HG02852 (cell line): Measurements from ENCODE around the gene PTPN21.
A peak's percentile ranks its signal among the peaks of the same experiment; 100 is the strongest.
"Not testable (repeated sequence)": the region's sequence is repeated elsewhere in the genome, so short reads cannot be mapped to it uniquely, and the experiment has no call there.

Source experiments
- ATAC-seq: cut with Tn5 transposase; IDR thresholded peaks from one replicate; pipeline ENCODE4 v1.9.1; 2021; ENCODE audit warnings: mild to moderate bottlenecking, moderate library complexity; ENCODE audit not compliant: unreplicated experiment

Gene PTPN21

GRCh38 chr14:88552876-88553275 is 1.9 kb downstream of the PTPN21 start:
- ATAC-seq, result no peak

- ATAC-seq, result no peak
Observed at GRCh38 chr14:88551980-88552431, 2.8 kb downstream of the PTPN21 start.

- ATAC-seq, result no peak
Observed at GRCh38 chr14:88551094-88551870, 3.5 kb downstream of the PTPN21 start.

GRCh38 chr14:88550078-88550477 is 4.7 kb downstream of the PTPN21 start:
- ATAC-seq, result no peak

- ATAC-seq, result no peak
Observed at GRCh38 chr14:88547386-88547780, 7.4 kb downstream of the PTPN21 start.

GRCh38 chr14:88546621-88547385 is 8.0 kb downstream of the PTPN21 start:
- peak; percentile 69 for ATAC-seq

GRCh38 chr14:88545256-88545655 is 9.6 kb downstream of the PTPN21 start:
- no peak for ATAC-seq

- ATAC-seq, result no peak
Observed at GRCh38 chr14:88542857-88543795, 11.7 kb downstream of the PTPN21 start.

- ATAC-seq, result no peak
Observed at GRCh38 chr14:88541324-88541723, 13.5 kb downstream of the PTPN21 start.

- ATAC-seq, result no peak
Observed at GRCh38 chr14:88535813-88536212, 19.0 kb downstream of the PTPN21 start.

- peak; percentile 52 for ATAC-seq
Observed at GRCh38 chr14:88535149-88535548, 19.7 kb downstream of the PTPN21 start.

GRCh38 chr14:88533064-88533602 is 21.7 kb downstream of the PTPN21 start:
- no peak for ATAC-seq

- ATAC-seq, result not testable (repeated sequence)
Observed at GRCh38 chr14:88529889-88530288, 24.9 kb downstream of the PTPN21 start.

GRCh38 chr14:88522393-88522792 is 32.4 kb downstream of the PTPN21 start:
- ATAC-seq, result no peak

GRCh38 chr14:88521818-88522217 is 33.0 kb downstream of the PTPN21 start:
- no peak for ATAC-seq

GRCh38 chr14:88519907-88520306 is 34.9 kb downstream of the PTPN21 start:
- no peak for ATAC-seq

GRCh38 chr14:88518592-88519512 is 36.0 kb downstream of the PTPN21 start:
- ATAC-seq, result no peak

- ATAC-seq, result no peak
Observed at GRCh38 chr14:88516861-88517357, 37.9 kb downstream of the PTPN21 start.

- no peak for ATAC-seq
Observed at GRCh38 chr14:88515499-88516221, 39.1 kb downstream of the PTPN21 start.
